Aorta (tissue), 5 donors: Measurements from ENCODE around the gene AMBRA1. TPM values are rescaled to one million over a fixed set of nuclear protein-coding genes. Genes with fewer than 3 reads are reported as not detected.

Source experiments
- ATAC-seq: fragments of 200-7000 bp; cut with Tn5 transposase; one replicate; pipeline ENCODE4 v1.9.1; 2022; ENCODE audit warnings: moderate library complexity; ENCODE audit not compliant: low FRiP score
- DNase-seq, 2 donors: peaks; one replicate each; pipeline ENCODE4 v3.0.0-alpha.2; 2020
- H3K27ac ChIP-seq, 2 donors: one replicate each; pipeline ENCODE4 v1.5.1; 2013; ENCODE audit warnings: low read length in 2 of 2, mild to moderate bottlenecking in 2 of 2, moderate library complexity in 2 of 2, control low read depth in 1 of 2, inconsistent platforms in 1 of 2, low read depth in 1 of 2
- H3K27me3 ChIP-seq, 2 donors: one replicate each; pipeline ENCODE4 v1.6.1; 2013; ENCODE audit warnings: control low read depth in 1 of 2, low read length in 1 of 2, mild to moderate bottlenecking in 1 of 2, moderate library complexity in 1 of 2; ENCODE audit not compliant: insufficient read depth in 2 of 2, control insufficient read depth in 1 of 2
- H3K36me3 ChIP-seq, 2 donors: one replicate each; pipeline ENCODE4 v1.6.1; 2013; ENCODE audit warnings: control low read depth in 1 of 2, low read length in 1 of 2, mild to moderate bottlenecking in 1 of 2; ENCODE audit not compliant: insufficient read depth in 2 of 2, control insufficient read depth in 1 of 2
- H3K4me1 ChIP-seq, 2 donors: one replicate each; pipeline ENCODE4 v1.6.1; 2013; ENCODE audit warnings: low read length in 2 of 2, control low read depth in 1 of 2, mild to moderate bottlenecking in 1 of 2, moderate library complexity in 1 of 2; ENCODE audit not compliant: insufficient read depth in 2 of 2, control insufficient read depth in 1 of 2
- H3K4me3 ChIP-seq, 2 donors: one replicate each; pipeline ENCODE4 v1.5.1; 2013; ENCODE audit warnings: low read length in 2 of 2, control low read depth in 1 of 2, mild to moderate bottlenecking in 1 of 2
- H3K9me3 ChIP-seq: one replicate; pipeline ENCODE4 v1.6.1; 2013; ENCODE audit warnings: mild to moderate bottlenecking, low read length; ENCODE audit not compliant: control insufficient read depth
- WGBS, 2 donors: extraction: QIAGEN DNeasy Blood & Tissue Kit; methylation state at CpG; one replicate each; pipeline ENCODE4 v1.1.7; 2013; 5-methylcytosine and 5-hydroxymethylcytosine counted together
- intact Hi-C, 2 donors: fragments of 100-400 bp; cut with DNase I; formaldehyde crosslinking; loops; one replicate each; pipeline versions ENCODE4 v1.14.2 to v1.15.0; 2022
- polyA plus RNA-seq, 2 donors: library from polyadenylated mRNA; stranded (reverse); fragments of 200-250 nt; gene quantifications; one replicate each; pipeline ENCODE4 v1.2.3, GENCODE V29; 2013
- total RNA-seq, 2 donors: library from RNA; stranded (reverse); fragmentation: NEBNext Ultra II Directional; extraction: Animal tissue kit (Norgen Biotek cat#: 25700); gene quantifications; one replicate each; pipeline ENCODE4 v1.2.1, GENCODE V29; 2021
- donor health status: healthy with polysubstance abuse.
- donor health status: Bipolar disorder and iron deficiency.
- donor health status: DM: no; HTN: no; CAD: no.
- donor health status: DM: no; HTN: no; CAD: no.
- donor health status: DM: yes; HTN: yes; CAD: no.

The AMBRA1 gene
- total and polyA plus RNA-seq, 4 donors = 2.6 to 35.0 (median 16.8) TPM

DNA sequence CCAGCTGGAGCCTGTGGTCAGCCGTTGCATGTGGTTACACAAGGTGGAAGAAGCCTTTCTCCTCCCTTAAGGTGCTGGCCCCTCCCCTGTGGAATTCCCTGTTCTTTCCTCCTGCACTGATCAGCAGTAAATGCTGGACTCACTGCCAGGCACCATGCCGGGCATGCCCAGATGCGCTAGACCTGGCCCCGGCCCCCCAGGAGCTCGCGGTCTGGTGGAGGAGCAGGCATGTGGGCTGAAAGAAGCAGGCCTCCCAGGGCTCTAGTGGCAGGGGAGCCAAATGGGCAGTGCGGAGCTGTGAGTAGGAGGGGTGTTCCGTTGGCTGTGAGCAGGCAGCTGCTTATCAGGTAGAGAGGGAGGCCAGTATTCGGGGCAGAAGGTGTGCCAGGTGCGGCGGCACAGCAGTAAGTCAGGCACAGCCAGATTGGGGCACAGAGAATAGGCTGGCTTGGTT is 236.3 kb downstream of the AMBRA1 start:
- ATAC-seq (no peak), DNase-seq (no peak)
- Histone ChIP-seq H3K4me1 (no peaks in the 10 kb centered on the region), H3K9me3 (no peaks in the 10 kb centered on the region), H3K36me3 (no peaks in the 10 kb centered on the region), H3K4me3 (no peak overlapping the region), H3K27ac (no peak overlapping the region), H3K27me3 (no peaks in the 10 kb centered on the region)
- WGBS, 2 donors = 84 to 88% methylated on average over 11 of the region's 11 CpGs
- intact Hi-C loops = no loop called here

DNA sequence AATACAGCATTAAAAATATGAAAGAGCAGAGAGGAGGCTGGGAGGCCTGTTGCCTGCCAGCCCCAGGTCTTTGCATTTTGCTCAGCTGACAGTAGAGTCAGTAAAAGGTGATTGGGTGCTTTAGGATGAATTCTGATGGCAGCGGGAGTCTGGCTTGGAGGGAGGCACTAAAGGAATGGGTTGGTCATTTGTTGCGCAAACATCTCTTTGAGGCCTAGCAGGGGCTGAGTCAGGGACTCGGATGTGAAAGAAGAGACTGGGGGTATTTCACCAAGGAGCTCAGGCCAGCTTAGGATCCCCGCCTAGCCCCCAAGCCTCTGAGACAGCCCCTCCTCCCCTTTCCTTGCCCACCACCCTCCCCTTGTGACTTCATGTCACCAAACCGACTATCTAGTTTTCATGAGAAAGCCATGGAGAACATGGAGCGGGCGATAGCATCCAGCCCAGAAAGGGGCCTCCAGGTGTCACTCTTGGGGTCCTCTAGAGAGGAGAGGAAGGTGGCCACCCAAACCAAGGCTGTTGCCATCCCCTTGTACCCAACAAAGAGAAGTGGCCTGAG is 236.8 kb downstream of the AMBRA1 start:
- DNase-seq (no peak), ATAC-seq (no peak)
- Histone ChIP-seq H3K9me3 (no peaks in the 10 kb centered on the region), H3K4me1 (no peaks in the 10 kb centered on the region), H3K27ac (no peak overlapping the region), H3K36me3 (no peaks in the 10 kb centered on the region), H3K4me3 (no peak overlapping the region), H3K27me3 (no peaks in the 10 kb centered on the region)
- 86 to 89% methylated on average over 7 of the region's 7 CpGs for WGBS, 2 donors
- intact Hi-C loops = no loop called here

DNA sequence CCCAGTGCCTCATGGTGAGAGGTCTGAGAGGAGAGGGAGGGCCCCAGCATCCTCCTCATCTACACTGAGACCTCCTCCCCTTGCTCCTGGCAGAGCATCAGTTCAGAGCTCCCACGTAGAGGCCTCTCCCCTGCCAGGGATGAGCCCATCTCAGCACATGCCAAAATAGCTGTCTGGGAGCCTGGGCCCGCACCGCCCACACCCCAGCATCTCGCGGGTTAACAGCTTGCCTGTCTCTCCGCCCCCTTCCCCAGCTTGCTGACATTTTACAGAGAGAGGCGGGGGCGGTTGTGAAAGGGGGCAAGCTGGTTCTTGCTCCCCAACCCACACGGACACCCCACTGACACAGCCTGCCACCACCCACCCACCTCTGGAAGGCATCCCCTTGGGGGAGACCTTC is 240.1 kb downstream of the AMBRA1 start:
- ATAC-seq (no peak), DNase-seq (no peak)
- Histone ChIP-seq H3K4me1 (no peaks in the 10 kb centered on the region), H3K27me3 (no peaks in the 10 kb centered on the region), H3K27ac (no peak overlapping the region), H3K36me3 (no peaks in the 10 kb centered on the region), H3K9me3 (no peaks in the 10 kb centered on the region), H3K4me3 (no peak overlapping the region)
- intact Hi-C loops = no loop called here
- WGBS, 2 donors = 62 to 63% methylated on average over 7 to 9 of the region's 9 CpGs

DNA sequence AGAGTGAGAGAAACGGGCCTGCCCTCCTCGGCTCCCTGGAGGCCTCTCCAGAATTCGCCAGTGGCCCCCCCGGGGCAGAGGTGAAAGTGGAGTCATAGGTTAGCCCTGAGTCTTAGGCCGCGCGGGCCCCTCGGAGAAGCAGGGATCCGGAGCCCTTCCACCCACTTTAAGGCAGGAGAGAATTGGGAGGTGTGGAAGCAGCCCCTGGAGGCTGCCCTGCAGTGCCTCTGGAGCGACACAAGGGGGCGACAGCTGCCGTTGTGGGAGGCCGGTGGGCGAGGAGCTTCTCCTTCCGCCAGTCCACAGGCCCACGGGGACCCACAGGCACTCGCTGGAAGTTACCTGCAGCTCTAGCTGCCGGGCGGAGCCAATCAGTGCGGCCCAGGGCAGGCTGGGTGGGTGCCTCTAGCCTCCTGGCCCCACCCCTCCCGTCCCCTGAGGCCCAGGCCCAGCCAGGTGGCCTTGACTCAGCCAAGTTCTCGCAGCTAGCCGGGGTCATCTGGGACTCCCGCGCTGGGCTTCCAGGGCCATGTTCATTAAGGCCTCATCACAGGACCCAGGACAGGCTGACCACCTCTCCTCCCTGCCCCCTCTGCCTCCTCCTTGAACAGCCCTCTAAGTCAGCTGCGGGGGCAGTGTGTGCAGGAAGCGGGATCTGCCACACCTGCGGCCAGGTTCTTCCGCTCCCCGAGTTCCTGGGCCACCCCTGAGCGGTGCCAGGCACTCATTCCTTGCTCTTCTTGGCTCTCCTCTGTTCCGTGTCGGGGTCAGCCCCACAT is 241.6 kb downstream of the AMBRA1 start:
- intact Hi-C loops = no loop called here
- DNase-seq = peak in 1 of 2 donors; percentile 69
- no peaks in the 10 kb centered on the region for H3K36me3 ChIP-seq
- no peak overlapping the region for H3K4me3 ChIP-seq
- H3K9me3 ChIP-seq = no peaks in the 10 kb centered on the region
- peaks cover 0 to 2% of the 10 kb centered on the region in 2 donors for H3K4me1 ChIP-seq
- no peak for ATAC-seq
- 64 to 65% methylated on average over 31 to 33 of the region's 33 CpGs for WGBS, 2 donors
- H3K27me3 ChIP-seq = no peaks in the 10 kb centered on the region
- no peak overlapping the region for H3K27ac ChIP-seq

DNA sequence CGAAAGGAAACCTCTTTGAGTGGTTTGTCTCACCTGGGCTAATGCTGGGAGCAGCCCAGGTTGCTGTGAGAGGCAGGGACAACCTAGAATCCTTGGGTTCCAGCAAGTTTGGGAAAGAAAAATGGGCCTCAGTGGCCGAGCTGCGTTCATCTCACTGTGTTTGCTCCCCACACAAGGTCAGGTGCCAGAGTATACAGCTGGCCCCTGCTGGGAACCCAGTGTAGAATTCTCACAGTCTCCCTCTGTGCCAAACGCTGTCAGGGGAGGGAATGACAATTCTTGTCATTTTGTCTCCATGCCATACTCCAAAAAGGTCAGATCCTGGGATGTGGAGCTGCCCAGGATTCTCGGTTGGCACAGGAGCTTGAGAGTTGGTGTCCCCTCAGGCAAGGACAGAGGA is 242.2 kb downstream of the AMBRA1 start:
- intact Hi-C loops = no loop called here
- Histone ChIP-seq H3K4me1 (peaks cover 0 to 2% of the 10 kb centered on the region in 2 donors), H3K36me3 (no peaks in the 10 kb centered on the region), H3K27me3 (no peaks in the 10 kb centered on the region), H3K4me3 (no peak overlapping the region), H3K9me3 (no peaks in the 10 kb centered on the region), H3K27ac (no peak overlapping the region)
- DNase-seq (no peak), ATAC-seq (no peak)
- 57 to 60% methylated on average over 5 of the region's 5 CpGs for WGBS, 2 donors

DNA sequence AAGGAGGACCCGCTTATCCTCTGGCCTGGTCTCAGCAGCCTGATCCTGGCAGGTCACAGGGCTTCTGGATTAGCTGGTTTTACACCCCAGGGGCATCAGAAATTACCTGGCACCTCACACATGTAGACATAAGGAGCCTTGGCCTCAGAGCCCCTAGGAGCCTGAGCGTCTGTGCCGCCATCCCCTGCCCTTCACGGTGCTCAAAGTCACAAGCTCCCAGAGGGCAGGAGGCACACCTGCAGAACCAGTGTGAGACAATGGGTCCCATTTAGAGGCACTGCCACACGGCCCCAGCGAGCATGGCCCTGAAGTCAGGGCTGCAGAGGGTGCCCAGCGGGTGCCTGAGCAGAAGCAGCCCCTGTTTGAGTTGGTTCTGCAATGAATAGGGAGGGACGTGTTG is 242.7 kb downstream of the AMBRA1 start:
- Histone ChIP-seq H3K27me3 (no peaks in the 10 kb centered on the region), H3K9me3 (no peaks in the 10 kb centered on the region), H3K4me1 (peaks cover 0 to 2% of the 10 kb centered on the region in 2 donors), H3K36me3 (no peaks in the 10 kb centered on the region), H3K4me3 (no peak overlapping the region), H3K27ac (no peak overlapping the region)
- WGBS, 2 donors = 86 to 89% methylated on average over 8 of the region's 8 CpGs
- intact Hi-C loops = no loop called here
- DNase-seq (peak in 1 of 2 donors; percentile 54), ATAC-seq (no peak)

DNA sequence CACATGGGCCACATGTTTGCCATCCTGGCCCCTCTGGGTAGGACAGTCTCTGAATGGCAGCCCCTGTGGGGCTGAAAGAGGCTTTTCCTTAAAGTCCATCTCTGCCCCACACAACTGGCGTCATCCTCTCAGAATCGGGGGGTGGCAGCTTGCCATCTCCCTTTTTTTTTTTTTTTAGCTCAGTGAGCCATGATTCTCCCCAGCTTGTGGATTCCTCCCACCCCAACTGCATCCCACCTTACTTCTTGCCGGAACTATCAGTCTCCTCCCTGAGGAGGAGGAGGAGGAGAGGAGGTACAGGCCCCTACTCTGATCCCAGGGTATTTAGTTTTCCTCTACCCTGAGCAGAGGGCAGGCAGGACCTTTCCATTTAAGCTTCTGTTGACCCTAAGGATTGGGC is 243.1 kb downstream of the AMBRA1 start:
- H3K4me1 ChIP-seq = peaks cover 0 to 2% of the 10 kb centered on the region in 2 donors

DNA sequence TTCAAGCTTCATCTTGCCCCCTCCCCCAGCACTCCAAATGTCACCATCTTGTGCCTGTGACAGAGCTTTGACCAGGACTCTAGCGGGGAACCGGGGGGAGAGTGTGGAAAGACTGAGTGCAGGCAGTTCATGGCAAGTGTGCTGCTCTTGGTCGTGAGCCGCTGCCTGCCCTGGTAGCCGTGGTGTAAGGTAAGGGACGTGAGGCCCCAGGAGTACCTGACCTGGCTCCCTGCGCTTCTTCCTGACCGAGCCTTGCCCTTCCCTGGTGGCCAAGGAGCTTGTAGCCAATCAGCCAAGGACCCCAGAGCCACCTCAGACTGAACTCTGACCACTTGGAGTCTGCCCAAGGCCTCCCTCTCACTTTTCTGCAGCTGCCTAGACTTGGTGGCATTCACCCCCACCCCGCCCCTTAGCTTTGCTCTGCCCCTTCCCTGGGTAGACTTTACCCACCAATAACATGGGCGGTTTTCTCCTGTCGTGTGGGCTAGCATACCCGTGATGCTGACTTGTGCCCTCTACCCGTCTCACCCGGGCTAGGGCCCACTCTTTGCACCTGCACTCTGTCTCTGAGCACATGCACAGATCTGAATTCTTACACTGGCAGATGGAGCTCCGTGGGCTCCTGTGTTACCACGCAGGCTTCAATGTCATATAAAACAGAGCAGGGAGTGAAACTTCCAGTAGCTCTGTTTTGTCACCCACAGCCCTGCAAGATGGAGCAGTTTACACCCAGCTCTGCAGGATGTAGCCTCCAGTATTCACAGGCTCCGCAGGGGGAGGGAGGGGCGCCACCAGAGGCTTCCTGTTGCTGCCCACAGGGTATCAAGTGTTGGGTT is 245.0 kb downstream of the AMBRA1 start:
- intact Hi-C loops = no loop called here
- no peak overlapping the region for H3K4me3 ChIP-seq
- no peak overlapping the region for H3K27ac ChIP-seq
- 81 to 87% methylated on average over 18 of the region's 18 CpGs for WGBS, 2 donors
- DNase-seq (no peak), ATAC-seq (no peak)
- H3K9me3 ChIP-seq = no peaks in the 10 kb centered on the region
- peaks cover 0 to 2% of the 10 kb centered on the region in 2 donors for H3K4me1 ChIP-seq
- H3K27me3 ChIP-seq = no peaks in the 10 kb centered on the region
- no peaks in the 10 kb centered on the region for H3K36me3 ChIP-seq

More for the DNA sequence above, 243.1 kb downstream of the AMBRA1 start:
- Histone ChIP-seq H3K27me3 (no peaks in the 10 kb centered on the region), H3K27ac (no peak overlapping the region), H3K9me3 (no peaks in the 10 kb centered on the region), H3K4me3 (no peak overlapping the region), H3K36me3 (no peaks in the 10 kb centered on the region)
- ATAC-seq (no peak), DNase-seq (no peak)
- 59% methylated on average over 3 of the region's 3 CpGs for WGBS, 2 donors
- intact Hi-C loops = no loop called here
